Activated CD8-positive, alpha-beta memory T cell treated with anti-CD3 and anti-CD28 coated beads for 4 hours (primary cell): ENCODE data around the gene PPP1R14B.
A peak's percentile ranks its signal among the peaks of the same experiment; 100 is the strongest.

Experiments used
- DNase-seq, 2 donors: peaks; one replicate each; pipeline ENCODE4 v3.0.0-alpha.2; 2020; ENCODE audit warnings: low read depth in 2 of 2

The PPP1R14B gene

DNA sequence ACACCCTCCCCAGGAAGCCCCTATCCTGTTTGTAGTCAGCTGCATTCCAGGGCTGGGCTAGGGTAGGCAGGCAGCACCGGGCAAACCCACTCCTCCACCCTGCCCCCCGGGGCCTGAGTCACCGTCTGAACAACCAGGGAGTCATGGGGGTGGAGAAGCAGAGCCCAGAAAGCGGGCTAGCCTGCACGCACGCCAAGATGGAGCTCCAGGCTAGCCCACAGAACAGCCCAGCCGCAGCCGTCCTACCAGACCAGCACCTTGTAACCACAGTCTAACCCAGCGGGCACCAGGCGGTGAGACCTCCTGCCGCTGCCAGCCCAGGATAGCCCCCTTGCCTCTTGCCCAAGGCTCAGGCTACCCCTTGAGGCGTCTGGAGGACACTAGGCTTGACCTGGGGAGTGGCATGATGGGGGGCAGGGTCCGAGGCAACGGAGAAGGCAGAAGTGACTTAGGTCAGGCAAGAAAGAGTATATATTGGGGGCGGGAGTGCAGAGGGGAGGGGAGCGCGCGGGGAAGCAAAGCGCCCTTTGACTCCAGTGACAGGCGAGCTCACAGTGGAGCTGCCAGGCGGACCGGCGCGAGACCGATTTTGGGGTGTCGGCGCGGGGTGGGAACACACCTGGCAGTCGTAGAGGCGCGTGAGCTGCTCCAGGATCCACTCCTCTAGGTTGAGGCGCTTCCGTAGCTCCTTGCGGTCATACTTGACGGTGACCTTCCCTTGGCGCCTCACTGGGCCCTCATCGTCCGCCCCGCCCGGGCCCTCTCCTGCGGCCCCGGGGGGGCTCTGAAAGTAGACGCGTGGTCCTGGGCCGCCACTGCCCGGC lies 734 bp downstream of the PPP1R14B start:
- peak; percentile 72 to 74 for DNase-seq

- DNase-seq: no peak
Observed at GRCh38 chr11:64245401-64245796, 1.3 kb downstream of the PPP1R14B start.

GRCh38 chr11:64244966-64245365 lies 1.8 kb downstream of the PPP1R14B start:
- no peak for DNase-seq

DNA sequence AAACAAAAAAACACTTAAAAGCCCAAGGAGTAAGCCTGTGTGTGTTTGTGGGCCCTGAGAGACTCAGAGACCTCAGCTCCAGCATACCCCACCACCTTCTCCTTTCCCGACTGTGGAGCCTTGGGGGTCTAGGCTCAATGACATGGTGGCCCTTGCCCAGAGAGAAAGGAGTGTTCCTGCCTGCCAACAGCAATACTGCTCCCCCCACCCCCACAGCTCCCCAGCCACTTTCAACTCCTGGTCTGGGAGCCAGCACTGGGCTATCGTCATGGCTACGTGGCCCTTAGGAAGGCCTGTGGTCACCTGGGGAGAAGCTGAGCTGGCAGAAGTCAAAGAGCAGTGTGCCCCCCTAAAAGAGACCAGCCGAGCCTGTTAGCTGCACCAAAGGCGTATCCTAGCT lies 2.6 kb downstream of the PPP1R14B start:
- DNase-seq: no peak

DNA sequence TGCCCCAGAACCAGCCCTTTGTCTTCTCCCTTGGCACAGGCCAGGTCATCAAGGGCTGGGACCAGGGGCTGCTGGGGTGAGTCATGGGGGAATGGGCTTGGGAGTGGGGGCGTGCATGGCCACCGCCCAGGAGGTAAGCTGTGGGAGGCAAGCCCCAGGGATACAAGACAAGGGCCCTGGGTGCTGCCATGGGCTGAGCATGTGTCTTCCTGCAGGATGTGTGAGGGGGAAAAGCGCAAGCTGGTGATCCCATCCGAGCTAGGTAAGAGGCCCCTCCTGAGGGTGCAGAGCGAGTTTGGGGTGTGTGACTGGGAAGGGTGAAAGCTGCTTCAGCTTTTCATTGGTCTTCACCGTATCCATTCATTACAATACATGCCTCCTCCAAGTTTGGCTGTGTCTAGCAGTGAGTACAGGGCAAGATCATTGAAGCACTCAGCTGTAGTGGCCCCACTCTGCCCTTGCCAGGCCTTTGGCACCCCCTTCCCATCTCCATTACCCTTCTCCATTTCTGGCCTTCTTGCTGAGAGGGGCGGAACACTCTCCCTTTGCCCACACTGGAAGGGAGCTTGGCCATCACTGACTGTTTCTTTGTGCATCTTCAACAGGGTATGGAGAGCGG lies 3.4 kb downstream of the PPP1R14B start:
- DNase-seq: no peak

DNA sequence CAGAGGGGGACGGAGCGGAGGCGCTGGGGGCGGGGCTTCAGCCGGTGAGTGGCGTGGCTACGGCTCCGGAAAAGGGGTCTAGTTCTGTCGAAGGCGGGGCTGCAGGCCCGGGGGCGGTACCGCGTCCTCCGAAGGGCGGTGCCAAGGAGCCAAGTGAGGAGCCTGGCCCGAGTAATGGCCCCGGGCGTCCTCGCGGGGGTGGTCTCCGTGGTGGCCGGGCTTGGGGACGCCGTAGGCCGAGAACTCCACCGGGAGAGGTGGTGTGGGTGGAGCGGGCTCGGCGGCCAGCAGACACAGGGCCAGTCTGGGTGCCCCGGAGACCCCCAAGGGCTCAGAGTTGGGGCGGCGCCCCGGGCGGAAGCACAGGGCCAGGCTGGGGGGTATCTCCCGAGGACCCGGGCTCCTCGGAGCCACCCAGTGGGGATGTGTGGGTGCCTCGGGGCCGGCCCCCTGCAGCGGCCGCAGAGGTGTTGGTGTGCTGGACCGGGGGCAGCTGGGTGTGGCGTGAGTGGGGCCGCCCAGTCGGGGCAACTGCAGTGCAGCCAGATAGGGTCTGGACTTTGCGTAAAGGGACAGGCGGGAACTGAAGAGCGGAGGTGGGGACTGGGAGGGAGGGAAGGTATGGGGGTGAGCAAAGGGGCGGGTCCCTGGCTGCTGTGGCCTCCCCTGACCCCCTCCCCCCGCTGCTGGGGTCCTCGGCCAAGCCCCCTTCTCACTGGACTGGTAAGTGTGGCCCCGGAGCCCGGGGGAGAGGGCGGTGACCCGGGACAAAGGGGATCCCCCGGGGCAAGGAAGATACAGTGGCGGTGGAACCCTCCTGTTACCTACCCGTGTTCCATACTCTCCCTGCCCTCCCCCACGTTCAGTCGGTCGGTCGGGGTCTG lies 5.0 kb downstream of the PPP1R14B start:
- DNase-seq: peak in 1 of 2 donors; percentile 100

GRCh38 chr11:64241241-64241490 lies 5.6 kb downstream of the PPP1R14B start:
- DNase-seq: peak in 1 of 2 donors; percentile 99

- peak; percentile 95 to 96 for DNase-seq
Observed at GRCh38 chr11:64240435-64241240, 6.1 kb downstream of the PPP1R14B start, which contains the start of gene FKBP2. Gene FKBP2 (plus strand): TSS chr11:64241095. CDS start chr11:64242388, 1,293 bp downstream.

- no peak for DNase-seq
Observed at GRCh38 chr11:64239662-64240434, 6.9 kb downstream of the PPP1R14B start.

- DNase-seq: no peak
Observed at GRCh38 chr11:64238999-64239398, 7.7 kb downstream of the PPP1R14B start.

DNA sequence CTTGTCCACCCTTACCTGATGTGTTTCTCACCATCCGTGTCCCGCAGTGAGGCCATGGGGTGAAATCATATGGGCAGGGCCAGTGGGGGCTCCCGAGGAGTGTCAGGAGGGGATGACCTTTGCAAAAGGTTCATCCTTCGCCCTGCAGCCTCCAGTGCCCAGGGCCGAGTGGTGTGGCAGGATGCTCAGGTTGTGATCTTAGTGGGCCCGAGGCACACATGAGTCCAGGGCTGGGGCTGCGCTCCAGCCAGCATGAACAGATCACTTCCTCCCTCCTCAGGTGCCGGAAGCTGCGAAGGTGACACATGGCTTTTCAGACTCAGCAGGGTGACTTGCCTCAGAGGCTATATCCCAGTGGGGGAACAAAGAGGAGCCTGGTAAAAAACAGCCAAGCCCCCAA lies 8.7 kb downstream of the PPP1R14B start:
- no peak for DNase-seq

DNA sequence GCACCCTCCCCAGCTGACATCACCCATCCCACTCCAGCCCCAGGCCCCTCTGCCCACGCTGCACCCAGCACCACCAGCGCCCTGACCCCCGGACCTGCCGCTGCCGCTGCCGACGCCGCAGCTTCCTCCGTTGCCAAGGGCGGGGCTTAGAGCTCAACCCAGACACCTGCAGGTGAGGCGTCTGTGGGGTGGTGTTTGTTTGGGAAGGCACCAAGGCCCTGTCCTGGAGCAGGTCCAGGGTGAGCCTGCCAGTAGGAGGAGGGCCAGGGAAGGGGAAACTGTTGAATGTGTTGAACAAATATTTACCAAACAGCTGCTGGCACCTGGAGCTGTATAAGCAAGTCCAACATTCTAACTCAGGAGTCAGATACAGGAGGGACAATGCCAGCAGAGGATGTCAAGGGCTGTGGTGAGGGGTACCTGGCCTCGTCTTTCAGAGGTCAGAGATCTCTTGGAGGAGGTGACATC lies 9.2 kb downstream of the PPP1R14B start:
- DNase-seq: no peak

DNA sequence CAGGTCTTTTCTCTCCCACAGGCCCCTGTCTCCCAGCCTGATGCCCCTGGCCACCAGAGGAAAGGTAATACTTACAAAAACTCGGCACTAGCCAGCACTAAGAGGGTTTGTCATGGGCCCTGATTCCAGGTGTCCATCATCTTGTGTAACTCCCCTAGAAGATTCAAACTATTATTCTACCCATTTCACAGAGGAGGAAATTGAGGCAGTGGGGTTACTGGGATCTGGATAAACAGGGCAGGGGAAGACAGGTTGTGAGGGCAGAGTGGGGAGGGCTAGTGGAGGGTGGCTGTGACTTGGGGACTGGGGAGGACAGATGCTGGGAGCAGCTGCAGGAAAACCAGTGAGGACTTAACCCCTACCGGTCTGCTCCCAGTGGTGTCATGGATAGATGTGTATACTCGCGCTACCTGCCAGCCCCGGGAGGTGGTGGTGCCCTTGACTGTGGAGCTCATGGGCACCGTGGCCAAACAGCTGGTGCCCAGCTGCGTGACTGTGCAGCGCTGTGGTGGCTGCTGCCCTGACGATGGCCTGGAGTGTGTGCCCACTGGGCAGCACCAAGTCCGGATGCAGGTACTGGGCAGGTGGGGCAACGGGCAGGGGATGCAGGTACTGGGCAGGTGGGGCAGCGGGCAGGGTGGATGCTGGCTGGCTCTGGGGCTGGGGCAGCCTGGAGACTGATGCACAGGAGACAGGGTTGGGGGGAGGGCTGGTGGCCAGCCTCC lies 11.1 kb downstream of the PPP1R14B start:
- DNase-seq: no peak

DNA sequence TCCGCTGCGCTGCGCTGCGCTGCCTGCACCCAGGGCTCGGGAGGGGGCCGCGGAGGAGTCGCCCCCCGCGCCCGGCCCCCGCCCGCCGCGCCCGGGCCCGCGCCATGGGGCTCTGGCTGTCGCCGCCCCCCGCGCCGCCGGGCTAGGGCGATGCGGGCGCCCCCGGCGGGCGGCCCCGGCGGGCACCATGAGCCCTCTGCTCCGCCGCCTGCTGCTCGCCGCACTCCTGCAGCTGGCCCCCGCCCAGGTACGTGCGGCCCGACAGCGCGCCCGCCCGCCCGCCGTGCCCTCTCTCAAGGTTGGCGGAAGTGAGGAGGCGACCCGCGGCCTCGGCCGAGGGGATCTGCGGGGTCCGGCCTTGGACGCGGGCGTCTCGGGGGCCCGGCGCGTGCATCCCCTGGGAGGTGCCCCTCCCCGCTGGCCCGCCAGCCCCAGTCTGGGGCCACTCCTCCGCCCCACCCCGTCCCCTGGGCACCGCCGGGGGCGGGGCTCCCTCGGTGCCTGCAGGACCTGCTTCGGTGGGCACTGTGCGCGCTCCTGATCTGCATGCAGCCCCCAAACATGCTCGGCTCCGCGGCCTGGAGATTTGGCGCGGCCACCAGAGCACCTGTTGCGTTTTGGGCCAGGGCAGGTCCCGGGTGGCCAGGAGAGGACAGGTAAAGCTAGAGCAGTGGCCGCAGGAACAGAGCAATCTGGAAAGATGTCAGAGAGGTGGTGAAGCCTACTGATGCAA lies 11.9 kb downstream of the PPP1R14B start:
- DNase-seq: no peak

- DNase-seq: no peak
Observed at GRCh38 chr11:64233913-64234586, 12.7 kb downstream of the PPP1R14B start, which contains the start of gene VEGFB. Gene VEGFB (plus strand): TSS chr11:64234584. CDS start chr11:64234834, 250 bp downstream.

DNA sequence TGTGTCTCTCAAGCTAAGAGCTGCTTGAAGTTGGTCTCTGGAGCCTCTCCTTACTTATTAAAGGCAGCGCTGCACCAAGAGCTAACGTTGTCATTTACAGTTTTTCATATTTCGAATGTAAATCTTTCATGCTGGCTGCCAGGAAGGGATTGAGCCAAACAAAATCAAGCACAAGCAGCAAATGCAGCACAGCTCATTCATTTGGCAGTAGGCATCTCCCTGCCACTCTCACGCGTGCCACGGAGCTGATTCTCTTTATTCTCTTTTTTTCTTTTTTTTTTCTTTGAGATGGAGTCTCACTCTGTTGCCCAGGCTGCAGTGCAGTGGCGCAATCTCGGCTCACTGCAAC lies 13.8 kb downstream of the PPP1R14B start:
- no peak for DNase-seq

DNA sequence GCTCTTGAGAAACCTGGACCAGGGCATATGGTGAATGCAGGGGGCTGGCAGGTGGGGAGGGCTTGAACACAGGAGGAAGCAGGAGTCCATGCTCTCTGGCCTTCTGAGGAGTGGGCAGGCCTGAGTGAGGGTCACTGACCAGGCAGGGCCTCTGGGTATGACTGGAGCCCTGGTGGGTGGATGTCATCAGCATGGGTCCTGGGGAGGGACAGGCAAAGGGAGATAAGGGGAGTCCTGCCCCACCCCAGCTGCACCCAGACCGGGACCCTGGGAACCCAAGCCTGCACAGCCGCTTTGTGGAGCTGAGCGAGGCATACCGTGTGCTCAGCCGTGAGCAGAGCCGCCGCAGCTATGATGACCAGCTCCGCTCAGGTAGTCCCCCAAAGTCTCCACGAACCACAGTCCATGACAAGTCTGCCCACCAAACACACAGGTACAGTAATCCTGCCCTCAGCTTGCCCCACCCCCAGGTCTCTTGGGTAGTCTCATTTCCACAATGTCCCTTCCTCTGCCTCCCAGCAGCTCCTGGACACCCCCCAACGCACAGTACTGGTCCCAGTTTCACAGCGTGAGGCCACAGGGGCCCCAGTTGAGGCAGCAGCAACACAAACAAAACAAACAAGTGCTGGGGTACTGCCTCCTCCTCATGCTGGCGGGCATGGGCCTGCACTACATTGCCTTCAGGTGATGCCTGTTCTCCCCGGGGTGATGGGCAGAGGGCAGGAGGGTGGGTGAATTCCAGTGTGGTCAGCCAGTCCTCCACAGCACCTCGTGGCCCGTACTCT lies 14.4 kb downstream of the PPP1R14B start:
- DNase-seq: no peak

DNA sequence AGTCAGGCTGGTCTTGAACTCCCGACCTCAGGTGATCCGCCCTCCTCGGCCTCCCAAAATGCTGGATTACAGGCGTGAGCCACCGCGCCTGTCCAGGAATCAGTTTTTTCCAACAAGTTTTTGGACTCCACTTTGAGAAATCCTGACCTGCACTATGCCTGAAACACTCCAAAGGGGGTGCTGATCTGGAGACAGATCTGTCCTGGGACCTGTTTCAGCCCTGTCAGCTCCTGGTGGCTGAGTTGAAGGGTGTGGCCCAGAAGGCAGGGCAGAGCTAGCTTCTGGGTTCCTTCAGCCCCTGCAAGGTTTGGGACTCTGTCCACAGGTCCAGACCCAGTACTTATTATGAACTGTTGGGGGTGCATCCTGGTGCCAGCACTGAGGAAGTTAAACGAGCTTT lies 15.2 kb downstream of the PPP1R14B start:
- DNase-seq: no peak
